GM12801 (cell line): ENCODE results near the gene DTD1.

ENCODE experiments used
- TF ChIP-seq, protein P1 (sequence below): IDR thresholded peaks from one replicate; pipeline ENCODE4 v1.5.1; 2011; ENCODE audit warnings: control low read depth; ENCODE audit not compliant: insufficient read length; ENCODE audit errors: extremely low read depth

DTD1 gene

DNA sequence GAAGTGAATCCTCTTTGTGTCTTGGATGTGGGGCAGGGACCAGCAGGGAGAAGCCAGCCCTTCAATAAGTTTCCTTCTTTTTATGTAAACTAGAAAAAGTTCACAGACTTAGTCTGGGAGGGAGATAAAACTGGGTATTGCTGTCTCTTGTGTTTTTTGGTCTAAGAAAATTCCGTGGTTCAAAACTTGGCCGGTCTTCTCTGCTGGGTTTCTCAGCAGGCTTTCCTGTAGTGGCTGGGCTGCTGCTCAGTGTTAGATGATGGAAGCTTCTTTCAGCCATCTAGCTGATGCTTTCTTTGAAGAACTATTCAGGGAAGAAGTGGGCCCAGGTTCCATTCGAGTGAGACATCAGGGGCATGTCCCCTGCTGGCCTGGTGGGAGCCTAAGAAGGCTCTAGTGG is 155.0 kb downstream of the DTD1 start:
- TF ChIP-seq, protein P1, sequence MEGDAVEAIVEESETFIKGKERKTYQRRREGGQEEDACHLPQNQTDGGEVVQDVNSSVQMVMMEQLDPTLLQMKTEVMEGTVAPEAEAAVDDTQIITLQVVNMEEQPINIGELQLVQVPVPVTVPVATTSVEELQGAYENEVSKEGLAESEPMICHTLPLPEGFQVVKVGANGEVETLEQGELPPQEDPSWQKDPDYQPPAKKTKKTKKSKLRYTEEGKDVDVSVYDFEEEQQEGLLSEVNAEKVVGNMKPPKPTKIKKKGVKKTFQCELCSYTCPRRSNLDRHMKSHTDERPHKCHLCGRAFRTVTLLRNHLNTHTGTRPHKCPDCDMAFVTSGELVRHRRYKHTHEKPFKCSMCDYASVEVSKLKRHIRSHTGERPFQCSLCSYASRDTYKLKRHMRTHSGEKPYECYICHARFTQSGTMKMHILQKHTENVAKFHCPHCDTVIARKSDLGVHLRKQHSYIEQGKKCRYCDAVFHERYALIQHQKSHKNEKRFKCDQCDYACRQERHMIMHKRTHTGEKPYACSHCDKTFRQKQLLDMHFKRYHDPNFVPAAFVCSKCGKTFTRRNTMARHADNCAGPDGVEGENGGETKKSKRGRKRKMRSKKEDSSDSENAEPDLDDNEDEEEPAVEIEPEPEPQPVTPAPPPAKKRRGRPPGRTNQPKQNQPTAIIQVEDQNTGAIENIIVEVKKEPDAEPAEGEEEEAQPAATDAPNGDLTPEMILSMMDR: no peak

DNA sequence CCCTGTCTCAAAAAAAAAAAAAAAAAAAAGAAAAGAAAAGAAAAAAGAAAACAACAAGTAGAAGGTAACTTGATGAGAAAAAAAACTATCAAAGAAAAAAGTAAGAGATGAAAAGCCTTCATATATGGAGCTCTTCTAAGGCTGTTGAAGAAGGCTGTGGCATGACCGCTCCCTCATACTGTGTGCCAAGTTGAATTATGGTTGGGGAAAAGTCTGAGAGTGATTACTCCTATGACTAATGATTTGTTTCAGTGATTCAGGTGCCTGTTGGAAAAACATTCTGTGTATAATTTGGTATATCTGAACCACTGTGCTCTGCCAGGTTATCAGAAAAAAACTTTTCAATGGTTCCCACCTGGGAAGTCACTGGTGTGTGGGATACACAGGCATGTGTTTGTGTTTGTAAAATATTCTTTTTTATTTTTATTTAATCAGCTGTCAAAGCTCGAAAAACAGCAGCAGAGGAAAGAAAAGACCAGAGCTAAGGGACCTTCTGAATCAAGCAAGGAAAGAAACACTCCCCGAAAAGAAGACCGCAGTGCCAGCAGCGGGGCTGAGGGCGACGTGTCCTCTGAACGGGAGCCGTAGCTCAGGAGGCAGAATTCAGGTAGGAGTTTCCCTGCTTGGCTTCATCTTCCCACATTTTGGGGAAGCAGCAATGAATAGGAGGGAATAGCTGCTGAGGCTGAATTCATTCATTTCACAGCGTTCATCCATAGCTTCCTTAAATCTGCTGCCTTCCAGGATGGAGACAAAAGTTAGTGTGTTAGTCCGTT is 156.0 kb downstream of the DTD1 start:
- TF ChIP-seq, protein P1: no peak

DNA sequence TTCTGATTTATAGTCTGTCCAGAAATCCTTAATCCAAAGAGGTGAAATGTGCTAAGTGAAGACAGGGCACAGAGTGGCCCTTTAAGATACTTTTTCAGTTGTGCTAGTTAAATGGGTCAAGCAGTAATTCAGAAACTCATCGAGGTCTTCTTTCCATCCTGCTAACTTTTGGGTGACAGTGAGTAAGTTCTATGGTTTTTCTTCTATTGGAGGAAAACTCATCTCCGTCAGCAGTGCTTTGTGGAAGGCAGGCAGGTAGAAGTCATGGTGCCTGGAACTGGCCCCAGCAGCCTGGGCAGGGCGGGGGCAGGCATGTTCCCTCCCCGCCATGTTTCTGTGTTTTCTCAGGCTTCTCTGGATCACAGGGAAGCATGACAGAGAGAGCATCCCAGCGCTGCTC is 159.2 kb downstream of the DTD1 start:
- TF ChIP-seq, protein P1: no peak

DNA sequence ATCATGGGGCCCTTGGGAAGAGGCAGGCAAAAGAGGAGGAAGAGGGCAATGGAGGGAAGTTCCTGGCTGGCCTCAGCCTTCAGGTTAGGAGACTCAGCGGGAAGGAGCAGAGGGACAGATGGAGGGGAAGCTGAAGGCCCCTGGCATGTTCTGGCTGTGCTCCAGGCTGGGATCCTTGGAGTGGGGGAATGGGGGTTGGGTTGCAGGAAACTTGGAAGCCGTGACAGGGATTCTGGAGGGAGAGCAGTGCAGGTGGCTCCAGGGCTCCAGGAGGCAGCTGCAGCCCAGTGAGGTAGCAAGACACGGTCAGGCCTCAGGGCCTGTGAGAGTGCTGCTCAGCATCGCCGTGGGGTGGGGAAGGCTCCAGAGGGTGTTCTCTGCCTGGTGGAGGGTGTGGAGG is 161.1 kb downstream of the DTD1 start:
- TF ChIP-seq, protein P1: no peak

DNA sequence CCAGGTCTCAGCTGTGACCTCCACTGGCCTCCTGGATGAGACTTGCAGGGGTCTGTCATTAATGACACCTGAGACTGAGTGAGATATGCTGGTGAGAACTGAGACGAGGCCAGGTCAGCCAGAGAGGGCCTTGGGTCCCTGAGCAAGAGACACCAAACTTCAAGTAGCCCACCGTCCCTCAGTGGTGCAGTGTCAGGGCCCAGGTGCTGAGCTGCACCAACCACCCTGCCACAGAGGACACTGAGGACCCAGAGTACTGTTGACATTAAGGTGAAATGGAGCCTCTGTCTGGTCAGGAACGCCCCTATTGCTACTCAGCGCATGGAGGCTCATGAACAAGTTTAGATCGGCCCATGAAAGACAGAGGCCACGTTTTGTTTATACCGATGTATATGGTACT is 161.7 kb downstream of the DTD1 start:
- TF ChIP-seq, protein P1: no peak

DNA sequence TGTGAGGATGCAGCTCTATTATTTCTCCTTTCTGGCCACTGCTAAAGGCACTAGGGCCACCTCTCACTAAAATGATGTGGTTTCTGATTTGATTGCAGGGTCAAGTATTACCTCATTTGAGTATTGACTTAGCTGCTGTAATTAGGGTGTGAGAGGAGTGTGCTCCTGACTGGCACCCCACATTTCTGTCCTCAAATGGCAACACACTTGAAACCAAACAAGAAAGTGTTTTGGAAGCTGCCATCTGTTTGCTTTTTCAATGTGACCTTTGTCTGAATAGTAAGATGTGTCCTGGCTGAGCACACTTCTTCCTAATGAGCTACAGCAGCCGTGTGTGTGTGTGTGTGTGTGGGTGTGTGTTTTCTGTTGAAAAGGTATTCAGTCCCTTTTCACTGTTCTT is 162.9 kb downstream of the DTD1 start:
- TF ChIP-seq, protein P1: no peak

DNA sequence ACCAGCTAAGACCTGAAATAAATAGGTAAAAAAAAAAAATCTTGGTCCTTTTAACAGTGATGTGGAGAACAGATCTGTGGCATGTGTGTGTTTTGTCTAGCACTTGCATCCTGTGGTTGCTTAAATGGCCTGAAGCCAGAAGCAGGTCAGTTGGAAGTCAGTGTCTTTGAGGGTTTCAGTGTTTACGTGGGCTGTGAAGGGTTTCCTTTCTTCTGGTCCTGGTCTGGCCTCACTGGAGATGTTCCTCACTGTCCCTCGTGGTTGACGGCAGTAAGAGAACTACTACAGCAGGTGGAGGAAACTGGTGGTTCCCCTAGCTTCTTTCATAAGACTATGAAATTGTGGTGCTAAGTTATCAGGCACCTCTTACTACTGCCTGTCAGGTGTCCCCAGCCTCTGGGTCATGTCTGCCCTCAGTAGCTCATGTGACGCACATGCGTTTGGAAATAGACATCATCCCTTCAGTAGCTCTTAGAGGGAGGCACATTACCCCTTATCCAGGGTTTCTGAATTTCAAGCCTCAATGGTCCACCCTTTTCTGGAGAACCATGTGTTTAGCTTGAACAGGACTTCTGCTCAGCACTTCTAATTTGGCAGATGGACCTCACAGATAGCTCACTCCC is 166.3 kb downstream of the DTD1 start:
- TF ChIP-seq, protein P1: no peak
